Rectal smooth muscle tissue (tissue), 1 donor: ENCODE measurements around the gene ANKRD29.
"Not testable (repeated sequence)": the region's sequence is repeated elsewhere in the genome, so short reads cannot be mapped to it uniquely, and the experiment has no call there.

ENCODE experiments used
- H3K27ac ChIP-seq: one replicate; pipeline ENCODE4 v1.7.0; 2013; ENCODE audit warnings: low read depth, low read length, inconsistent platforms
- H3K27me3 ChIP-seq: one replicate; pipeline ENCODE4 v1.7.0; 2013; ENCODE audit warnings: low read length; ENCODE audit not compliant: control insufficient read depth, insufficient read depth
- H3K36me3 ChIP-seq: one replicate; pipeline ENCODE4 v1.7.0; 2013; ENCODE audit warnings: low read length; ENCODE audit not compliant: control insufficient read depth, insufficient read depth
- H3K4me1 ChIP-seq: one replicate; pipeline ENCODE4 v1.7.0; 2013; ENCODE audit warnings: low read length; ENCODE audit not compliant: control insufficient read depth, insufficient read depth
- H3K4me3 ChIP-seq: one replicate; pipeline ENCODE4 v1.7.0; 2013; ENCODE audit warnings: low read length
- H3K9ac ChIP-seq: one replicate; pipeline ENCODE4 v1.7.0; 2013; ENCODE audit warnings: low read length

ANKRD29 gene

DNA sequence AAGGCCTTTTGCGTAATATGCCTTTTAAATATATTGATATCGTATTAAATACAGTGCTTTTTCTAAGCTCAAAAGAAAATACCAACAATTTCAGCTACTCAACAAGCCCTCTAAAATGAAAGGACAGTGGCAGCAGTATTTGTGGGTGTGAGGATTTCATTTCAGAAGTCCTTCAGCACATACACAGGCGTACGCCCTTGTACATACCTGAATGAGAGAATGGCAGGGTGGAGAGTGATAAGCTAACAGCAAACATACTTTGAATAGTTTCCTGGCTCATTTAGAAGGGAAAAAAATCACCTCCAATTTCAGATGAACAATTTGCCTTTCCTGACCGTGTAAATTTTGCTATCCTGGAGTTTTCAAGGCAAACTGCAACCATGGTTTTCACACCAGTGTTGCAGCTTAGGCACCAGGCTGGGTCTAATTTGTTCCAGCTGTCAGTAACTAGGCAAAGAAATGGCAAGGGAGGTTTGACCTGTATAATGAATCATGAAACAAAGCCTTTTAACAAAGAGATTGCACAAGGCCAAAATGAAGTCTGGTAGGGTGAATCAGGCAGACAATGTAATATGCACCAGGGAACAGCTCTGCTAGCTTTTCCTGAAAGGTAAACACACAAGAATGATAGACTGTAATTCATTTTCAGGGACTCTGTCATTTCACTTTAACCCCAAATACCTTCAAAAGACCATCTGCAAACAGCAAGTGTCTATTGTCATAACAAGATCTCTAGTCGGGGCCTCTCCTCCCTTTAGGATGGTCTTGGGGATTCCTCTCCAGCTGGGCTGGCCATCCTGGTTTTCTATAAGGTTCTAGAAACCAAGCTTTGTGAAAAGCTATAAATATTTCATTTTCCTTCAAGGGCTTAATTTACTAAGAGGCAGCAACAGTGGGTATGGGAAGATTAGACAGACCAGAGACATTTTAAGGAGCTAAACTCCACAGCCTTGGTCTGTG lies 11.5 kb downstream of the ANKRD29 start:
- no peak overlapping the region for H3K9ac ChIP-seq
- H3K4me3 ChIP-seq = no peak overlapping the region
- H3K36me3 ChIP-seq = no peaks in the 10 kb centered on the region
- no peaks in the 10 kb centered on the region for H3K4me1 ChIP-seq
- no peaks in the 10 kb centered on the region for H3K27me3 ChIP-seq
- H3K27ac ChIP-seq = no peak overlapping the region

DNA sequence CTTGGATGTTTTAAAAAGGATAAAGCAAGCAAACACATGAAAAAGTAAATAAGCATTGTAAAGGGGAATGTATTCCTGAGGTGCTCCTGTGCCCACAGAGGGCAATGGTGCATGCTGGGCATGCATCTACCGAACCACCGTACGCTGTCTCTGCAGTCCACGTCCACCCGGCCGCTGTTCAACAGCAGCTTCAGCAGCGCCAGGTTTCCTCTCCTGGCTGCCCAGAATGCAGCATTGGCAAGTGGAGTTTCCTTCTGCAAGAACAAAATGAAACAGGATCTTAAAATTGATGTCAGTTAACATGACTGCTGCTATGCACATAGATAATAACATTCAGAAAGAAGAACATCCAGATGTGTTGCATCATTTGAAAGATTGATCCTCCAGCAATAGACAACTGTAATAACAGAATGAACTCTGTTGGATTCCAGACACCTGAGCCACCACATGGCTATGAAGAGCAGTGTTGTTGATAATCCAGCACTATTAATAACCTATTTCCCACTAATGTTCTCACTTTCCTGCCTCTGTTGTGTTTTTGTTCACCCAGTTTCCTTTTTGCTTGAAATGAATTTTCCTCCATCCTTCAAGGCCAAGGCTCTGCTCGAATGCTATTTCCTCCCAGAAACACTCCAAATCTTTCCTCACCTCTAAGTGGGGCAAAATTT lies 13.6 kb downstream of the ANKRD29 start:
- no peaks in the 10 kb centered on the region for H3K4me1 ChIP-seq
- no peak overlapping the region for H3K4me3 ChIP-seq
- H3K27ac ChIP-seq = no peak overlapping the region
- H3K9ac ChIP-seq = no peak overlapping the region
- no peaks in the 10 kb centered on the region for H3K36me3 ChIP-seq
- no peaks in the 10 kb centered on the region for H3K27me3 ChIP-seq

DNA sequence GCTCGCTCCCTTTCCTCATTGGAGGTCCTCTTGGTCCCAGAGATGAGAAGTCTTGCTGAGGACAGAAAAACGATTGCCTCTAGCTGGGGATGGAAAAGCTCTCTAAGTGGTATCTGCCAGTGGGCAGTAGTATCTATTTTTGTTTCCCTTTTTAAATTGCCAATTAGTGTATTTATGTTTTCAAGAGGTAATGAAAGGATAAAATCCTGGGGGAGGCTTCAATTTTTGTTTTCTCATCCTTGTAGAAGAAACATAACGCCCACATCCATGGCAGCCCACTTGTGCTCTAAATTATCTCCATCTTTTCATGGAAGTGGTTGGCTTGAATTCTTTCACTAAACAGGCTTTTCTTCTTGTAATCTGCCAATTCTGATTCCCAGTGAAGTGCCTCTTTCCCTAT lies 14.3 kb downstream of the ANKRD29 start:
- H3K4me1 ChIP-seq = no peaks in the 10 kb centered on the region
- no peak overlapping the region for H3K27ac ChIP-seq
- H3K4me3 ChIP-seq = no peak overlapping the region
- H3K9ac ChIP-seq = no peak overlapping the region
- H3K27me3 ChIP-seq = no peaks in the 10 kb centered on the region
- no peaks in the 10 kb centered on the region for H3K36me3 ChIP-seq

GRCh38 chr18:23646282-23646681 lies 16.4 kb downstream of the ANKRD29 start:
- H3K27me3 ChIP-seq = no peaks in the 10 kb centered on the region
- H3K27ac ChIP-seq = no peak overlapping the region
- H3K36me3 ChIP-seq = no peaks in the 10 kb centered on the region
- no peak overlapping the region for H3K9ac ChIP-seq
- no peak overlapping the region for H3K4me3 ChIP-seq
- H3K4me1 ChIP-seq = no peaks in the 10 kb centered on the region

DNA sequence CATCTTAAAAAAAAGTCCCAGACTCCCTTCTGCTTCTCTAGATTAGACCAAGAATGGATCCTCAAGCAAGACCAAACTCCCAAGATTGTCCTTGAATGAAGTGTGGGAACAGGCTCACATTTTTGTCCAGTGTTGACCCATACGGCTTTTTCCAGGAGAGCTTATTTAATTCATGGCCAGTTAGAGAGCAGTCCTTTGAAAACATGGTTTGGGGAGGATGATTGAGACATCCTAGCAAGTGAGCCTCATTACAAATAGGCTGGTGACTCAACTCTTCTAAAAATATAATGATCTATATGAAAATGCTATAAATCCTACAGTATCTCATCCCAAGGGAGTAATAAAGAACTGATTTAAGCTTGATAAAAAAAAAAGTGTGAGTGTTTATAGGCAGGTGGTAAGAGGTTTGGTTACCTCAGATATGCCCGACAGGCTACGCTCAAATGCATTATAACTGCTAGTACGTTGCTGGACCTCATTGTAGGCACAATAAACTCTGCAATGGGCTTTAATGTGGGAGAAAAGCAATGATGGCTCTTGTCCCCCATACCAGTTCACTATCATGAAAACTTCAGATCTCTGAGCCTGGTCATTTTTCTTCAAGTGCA lies 17.0 kb downstream of the ANKRD29 start:
- no peak overlapping the region for H3K27ac ChIP-seq
- no peaks in the 10 kb centered on the region for H3K4me1 ChIP-seq
- H3K9ac ChIP-seq = no peak overlapping the region
- H3K27me3 ChIP-seq = no peaks in the 10 kb centered on the region
- no peaks in the 10 kb centered on the region for H3K36me3 ChIP-seq
- no peak overlapping the region for H3K4me3 ChIP-seq

DNA sequence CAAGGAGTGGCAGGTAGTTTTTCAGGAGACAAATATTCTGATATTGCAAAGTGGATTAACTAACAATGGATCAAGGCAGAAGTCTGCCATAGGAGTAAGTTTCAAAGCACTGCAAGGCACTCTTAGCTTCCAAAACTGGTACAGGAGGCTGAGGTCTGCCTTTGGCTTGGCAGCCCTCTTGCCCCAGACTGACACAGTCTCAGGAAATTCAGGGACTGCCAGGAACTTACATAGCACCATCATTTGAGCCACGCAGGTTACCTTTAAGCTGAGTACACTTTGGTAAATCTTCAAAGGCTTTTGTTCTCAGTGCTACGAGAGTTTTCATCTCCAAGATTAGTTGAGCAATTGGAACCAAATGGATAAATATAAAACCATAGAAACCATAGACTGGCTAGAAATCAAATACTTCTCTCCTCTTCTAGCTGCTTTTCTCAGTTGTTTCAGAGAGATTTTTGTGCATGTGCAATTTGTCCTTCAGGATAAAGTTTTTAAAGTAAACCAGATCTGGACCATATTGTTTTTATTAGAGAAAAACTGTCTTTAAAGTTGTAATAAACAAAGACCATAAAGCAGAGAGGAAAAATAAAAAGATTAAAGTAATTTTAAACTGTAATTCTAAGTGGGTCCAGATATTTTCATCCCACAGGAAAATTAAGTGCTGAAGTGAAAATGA lies 18.8 kb downstream of the ANKRD29 start:
- no peak overlapping the region for H3K9ac ChIP-seq
- H3K27me3 ChIP-seq = no peaks in the 10 kb centered on the region

GRCh38 chr18:23641937-23642666 lies 20.6 kb downstream of the ANKRD29 start:
- no peaks in the 10 kb centered on the region for H3K4me1 ChIP-seq
- H3K27ac ChIP-seq = no peak overlapping the region

More for the DNA sequence above, 18.8 kb downstream of the ANKRD29 start:
- Histone ChIP-seq H3K4me1 (no peaks in the 10 kb centered on the region), H3K27ac (no peak overlapping the region), H3K36me3 (no peaks in the 10 kb centered on the region), H3K4me3 (no peak overlapping the region)

DNA sequence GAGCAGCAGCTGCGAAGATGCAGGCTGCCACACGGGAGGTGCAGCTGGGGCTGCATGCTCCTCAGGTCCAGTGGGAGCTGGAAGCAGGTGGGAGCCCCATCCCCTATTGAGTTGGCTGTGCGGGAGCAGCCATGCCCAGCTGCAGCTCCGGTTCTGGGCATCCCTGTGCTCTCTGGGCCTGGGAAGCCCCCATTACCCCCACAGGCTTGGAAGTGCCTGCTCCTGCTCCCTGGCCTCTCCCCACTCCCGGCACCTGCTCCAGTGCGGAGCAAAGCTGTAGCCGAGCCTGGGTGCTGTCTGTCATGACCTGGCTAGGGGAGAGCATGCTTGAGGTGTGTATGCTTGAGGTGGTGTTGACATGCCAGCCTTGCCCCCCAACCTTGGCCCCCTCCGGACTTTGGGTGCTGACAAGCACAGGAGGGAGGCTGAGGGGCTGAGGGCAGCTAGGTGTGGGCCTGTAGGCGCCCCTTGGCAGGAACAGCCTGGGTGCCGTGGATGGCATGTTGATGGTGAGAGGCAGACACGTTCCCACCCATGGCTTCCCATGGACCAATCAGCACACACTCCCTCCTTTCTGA lies 21.5 kb downstream of the ANKRD29 start:
- Histone ChIP-seq H3K4me3 (no peak overlapping the region), H3K9ac (no peak overlapping the region), H3K4me1 (no peaks in the 10 kb centered on the region), H3K27ac (no peak overlapping the region), H3K27me3 (no peaks in the 10 kb centered on the region), H3K36me3 (no peaks in the 10 kb centered on the region)

More at GRCh38 chr18:23641937-23642666, 20.6 kb downstream of the ANKRD29 start:
- H3K9ac ChIP-seq = no peak overlapping the region
- H3K36me3 ChIP-seq = no peaks in the 10 kb centered on the region
- no peak overlapping the region for H3K4me3 ChIP-seq
- H3K27me3 ChIP-seq = no peaks in the 10 kb centered on the region

DNA sequence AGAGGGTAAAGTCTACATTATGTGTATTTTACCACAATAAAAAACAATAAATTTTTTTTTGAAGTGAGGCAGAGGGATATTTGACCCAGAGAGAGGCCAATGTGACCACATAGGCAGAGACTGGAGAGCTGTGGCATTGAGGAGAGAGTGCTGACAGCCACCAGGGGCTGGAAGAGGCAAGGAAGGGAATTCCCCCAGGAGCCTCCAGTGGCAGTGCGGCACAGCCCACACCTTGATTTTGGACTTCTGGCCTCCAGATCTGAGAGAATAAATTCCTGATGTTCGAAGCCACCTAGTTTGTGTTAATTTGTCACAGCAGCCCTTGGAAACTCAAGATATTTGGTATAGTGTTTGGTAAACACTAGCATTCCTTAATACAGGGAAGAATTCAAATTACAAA lies 22.7 kb downstream of the ANKRD29 start:
- Histone ChIP-seq H3K27me3 (no peaks in the 10 kb centered on the region), H3K27ac (no peak overlapping the region), H3K4me1 (no peaks in the 10 kb centered on the region), H3K9ac (no peak overlapping the region), H3K4me3 (no peak overlapping the region), H3K36me3 (no peaks in the 10 kb centered on the region)

DNA sequence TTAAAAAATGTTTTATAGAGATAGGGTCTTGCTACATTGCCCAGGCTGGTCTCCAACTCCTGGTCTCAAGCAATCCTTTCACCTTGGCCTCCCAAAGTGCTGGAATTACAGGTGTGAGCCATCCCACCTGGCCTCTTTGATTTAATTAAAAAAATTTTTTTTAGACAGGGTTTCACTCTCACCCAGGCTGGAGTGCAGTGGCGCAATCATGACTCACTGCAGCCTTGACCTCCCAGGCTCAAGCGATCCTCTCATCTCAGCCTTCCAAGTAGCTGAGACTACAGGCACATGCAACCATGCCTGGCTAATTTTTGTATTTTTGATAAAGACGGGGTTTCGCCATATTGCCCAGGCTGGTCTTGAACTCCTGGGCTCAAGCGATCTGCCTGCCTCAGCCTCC lies 26.3 kb downstream of the ANKRD29 start:
- H3K27me3 ChIP-seq, H3K9ac ChIP-seq, H3K4me3 ChIP-seq, H3K36me3 ChIP-seq, H3K27ac ChIP-seq, H3K4me1 ChIP-seq: not testable (repeated sequence)

- Histone ChIP-seq H3K36me3 (no peaks in the 10 kb centered on the region), H3K4me1 (no peaks in the 10 kb centered on the region), H3K4me3 (no peak overlapping the region), H3K27ac (no peak overlapping the region), H3K9ac (no peak overlapping the region), H3K27me3 (no peaks in the 10 kb centered on the region)
Measured at GRCh38 chr18:23636071-23636399, 26.7 kb downstream of the ANKRD29 start.
